ENCODE measurements around the gene CALHM1. TPM values are rescaled to one million over a fixed set of nuclear protein-coding genes. Genes with fewer than 3 reads are reported as not detected.
A peak's percentile ranks its signal among the peaks of the same experiment; 100 is the strongest.

Gene CALHM1
- total RNA-seq, 1 donor from 2014 or later, result not detected

DNA sequence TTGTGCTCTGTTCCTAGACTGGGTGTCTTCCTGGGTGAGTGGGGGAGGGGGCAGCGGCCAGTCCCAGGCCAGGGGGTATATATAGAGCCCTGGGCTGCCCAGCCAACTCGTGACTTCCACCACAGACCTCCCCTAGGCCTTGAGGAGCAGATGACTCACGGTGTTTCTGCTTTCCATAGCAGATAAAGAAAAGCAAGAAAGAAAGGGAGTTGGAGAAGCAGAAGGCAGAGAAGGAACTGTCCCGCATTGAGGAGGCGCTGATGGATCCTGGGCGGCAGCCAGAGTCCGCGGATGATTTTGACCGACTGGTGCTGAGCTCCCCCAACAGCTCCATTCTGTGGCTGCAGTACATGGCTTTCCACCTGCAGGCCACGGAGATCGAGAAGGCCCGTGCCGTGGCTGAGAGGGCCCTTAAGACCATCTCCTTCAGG is 16.7 kb downstream of the CALHM1 start:
- DNase-seq (ENCODE audit: low spot score in 2 of 2), result no peak
- Histone ChIP-seq H3K4me1 (peaks cover 16 to 21% of the 10 kb centered on the region in 2 donors), H3K9me3 (no peaks in the 10 kb centered on the region), H3K4me3 (no peak overlapping the region), H3K27ac (peak overlapping the region; percentile 25 to 90), H3K36me3 (peaks cover 68 to 87% of the 10 kb centered on the region in 2 donors), H3K27me3 (no peaks in the 10 kb centered on the region)
- intact Hi-C loops (cut with DNase I), result no loop called here
- no peak for TF ChIP-seq CTCF (IDR thresholded peaks at IDR 0.05)

DNA sequence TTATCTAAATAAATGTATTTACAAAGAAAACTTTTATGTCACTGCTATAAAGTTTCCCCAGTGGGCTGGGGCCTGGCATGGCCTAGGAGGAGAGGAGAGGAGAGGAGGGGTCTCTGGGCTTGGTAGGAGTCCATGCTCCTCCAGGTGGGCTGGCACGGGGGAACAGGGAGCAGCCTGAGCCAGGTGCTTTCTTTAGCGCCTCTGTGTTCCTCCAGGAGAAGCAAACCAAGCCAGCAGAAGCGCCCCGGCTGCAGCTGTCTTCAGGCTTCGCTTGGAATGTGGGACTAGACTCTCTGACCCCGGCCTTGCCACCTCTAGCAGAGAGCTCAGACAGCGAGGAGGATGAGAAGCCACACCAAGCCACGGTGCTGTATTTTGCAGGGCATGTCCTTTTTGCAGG is 17.1 kb downstream of the CALHM1 start:
- peaks cover 66 to 87% of the 10 kb centered on the region in 2 donors for H3K36me3 ChIP-seq
- intact Hi-C loops (cut with DNase I), result no loop called here

DNA sequence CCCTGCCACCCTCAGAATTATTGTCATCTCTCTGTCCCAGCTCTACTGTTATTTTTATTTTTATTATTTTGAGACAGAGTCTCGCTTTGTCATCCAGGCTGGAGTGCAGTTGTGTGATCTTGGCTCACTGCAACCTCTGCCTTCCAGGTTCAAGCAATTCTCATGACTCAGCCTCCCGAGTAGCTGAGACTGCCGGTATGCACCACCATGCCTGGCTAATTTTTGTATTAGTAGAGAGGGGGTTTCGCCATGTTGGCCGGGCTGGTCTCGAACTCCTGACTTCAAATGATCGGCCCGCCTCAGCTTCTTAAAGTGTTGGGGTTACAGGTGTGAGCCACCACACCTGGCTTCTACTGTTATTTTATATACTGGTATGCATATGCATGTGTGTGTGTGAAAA is 17.5 kb downstream of the CALHM1 start:
- peaks cover 9 to 13% of the 10 kb centered on the region in 2 donors for H3K4me1 ChIP-seq
- TF ChIP-seq CTCF (IDR thresholded peaks at IDR 0.05), result no peak
- no peak for DNase-seq (ENCODE audit: low spot score in 2 of 2)
- H3K9me3 ChIP-seq, result no peaks in the 10 kb centered on the region
- peak overlapping the region in 1 of 2 donors; percentile 90 for H3K27ac ChIP-seq
- H3K36me3 ChIP-seq, result peaks cover 68 to 89% of the 10 kb centered on the region in 2 donors
- H3K27me3 ChIP-seq, result no peaks in the 10 kb centered on the region
- intact Hi-C loops (cut with DNase I), result no loop called here
- H3K4me3 ChIP-seq, result no peak overlapping the region

More for the DNA sequence above, 17.1 kb downstream of the CALHM1 start:
- Histone ChIP-seq H3K9me3 (no peaks in the 10 kb centered on the region), H3K27me3 (no peaks in the 10 kb centered on the region), H3K4me3 (no peak overlapping the region), H3K27ac (peak overlapping the region; percentile 25 to 90), H3K4me1 (peaks cover 11 to 17% of the 10 kb centered on the region in 2 donors)
- DNase-seq (ENCODE audit: low spot score in 2 of 2), result no peak
- no peak for TF ChIP-seq CTCF (IDR thresholded peaks at IDR 0.05)

DNA sequence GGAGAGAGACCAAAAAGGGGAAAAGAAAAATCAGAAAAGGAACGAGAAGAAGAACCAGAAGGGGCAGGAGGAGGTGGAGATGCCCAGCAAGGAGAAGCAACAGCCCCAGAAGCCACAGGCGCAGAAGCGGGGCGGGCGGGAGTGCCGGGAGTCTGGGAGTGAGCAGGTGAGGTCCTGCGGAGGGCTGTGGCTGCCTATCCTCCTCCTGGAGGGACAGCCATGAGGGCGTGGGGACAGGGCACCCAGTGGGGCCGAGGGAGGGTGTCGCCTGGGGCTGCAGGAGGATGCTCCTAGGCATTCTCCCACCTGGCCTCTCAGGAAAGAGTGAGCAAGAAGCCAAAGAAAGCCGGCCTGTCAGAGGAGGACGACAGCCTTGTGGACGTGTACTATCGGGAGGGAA is 18.3 kb downstream of the CALHM1 start:
- Histone ChIP-seq H3K27ac (no peak overlapping the region), H3K36me3 (peaks cover 70 to 97% of the 10 kb centered on the region in 2 donors), H3K27me3 (no peaks in the 10 kb centered on the region), H3K9me3 (no peaks in the 10 kb centered on the region), H3K4me3 (no peak overlapping the region), H3K4me1 (peaks cover 5 to 9% of the 10 kb centered on the region in 2 donors)
- TF ChIP-seq CTCF (IDR thresholded peaks at IDR 0.05), result no peak
- no peak for DNase-seq (ENCODE audit: low spot score in 2 of 2)
- intact Hi-C loops (cut with DNase I), result no loop called here

DNA sequence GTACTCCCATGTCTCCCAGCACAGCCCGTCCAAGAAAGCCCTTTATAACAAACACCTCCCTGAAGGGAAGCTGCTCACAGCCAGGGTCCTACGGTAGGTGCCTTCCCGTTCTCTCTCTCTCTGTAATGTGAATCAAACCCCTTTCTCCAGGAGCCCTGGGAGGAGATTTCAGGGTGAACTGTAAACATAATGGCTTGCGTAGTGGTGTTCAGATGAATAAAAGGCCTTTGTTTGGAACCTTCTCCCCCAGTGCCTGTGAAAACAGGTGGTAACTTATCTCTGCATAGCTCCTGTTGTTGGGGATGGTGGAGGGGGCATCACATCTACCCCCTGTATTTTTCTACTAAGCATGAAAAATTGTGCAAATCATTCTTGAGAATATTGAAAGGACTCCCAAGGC is 18.9 kb downstream of the CALHM1 start:
- H3K4me1 ChIP-seq, result peaks cover 0 to 3% of the 10 kb centered on the region in 2 donors
- H3K27me3 ChIP-seq, result no peaks in the 10 kb centered on the region
- H3K27ac ChIP-seq, result no peak overlapping the region
- no peak for TF ChIP-seq CTCF (IDR thresholded peaks at IDR 0.05)
- H3K4me3 ChIP-seq, result no peak overlapping the region
- no peak for DNase-seq (ENCODE audit: low spot score in 2 of 2)
- intact Hi-C loops (cut with DNase I), result no loop called here
- H3K9me3 ChIP-seq, result no peaks in the 10 kb centered on the region
- H3K36me3 ChIP-seq, result peaks cover 65 to 97% of the 10 kb centered on the region in 2 donors

DNA sequence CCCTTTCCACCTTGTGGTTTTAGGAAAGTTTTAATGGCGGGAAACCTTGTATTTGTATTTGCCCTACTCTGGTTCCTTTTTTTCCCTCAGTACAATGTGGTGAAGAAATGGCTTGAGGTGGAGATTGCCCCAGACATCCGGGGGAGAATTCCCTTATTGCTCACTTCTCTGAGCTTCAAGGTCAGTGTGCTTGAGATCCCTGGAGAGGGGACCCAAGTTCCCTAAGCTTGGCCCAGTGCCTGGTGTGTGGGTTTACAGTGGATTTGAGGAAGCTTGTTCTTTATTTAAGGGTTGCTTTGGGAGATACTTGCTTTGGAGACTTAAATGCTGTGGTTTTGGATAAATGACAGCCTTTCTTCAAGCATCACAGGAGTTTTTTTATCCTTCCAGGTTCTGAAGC is 24.8 kb downstream of the CALHM1 start:
- Histone ChIP-seq H3K4me1 (no peaks in the 10 kb centered on the region), H3K36me3 (peaks cover 41 to 80% of the 10 kb centered on the region in 2 donors), H3K27ac (no peak overlapping the region), H3K9me3 (no peaks in the 10 kb centered on the region), H3K27me3 (no peaks in the 10 kb centered on the region), H3K4me3 (no peak overlapping the region)
- no peak for TF ChIP-seq CTCF (IDR thresholded peaks at IDR 0.05)
- intact Hi-C loops (cut with DNase I), result no loop called here
- DNase-seq (ENCODE audit: low spot score in 2 of 2), result no peak
